Loucy (cell line): Measurements from ENCODE around the gene BTBD19.

Source experiments
- H2AFZ ChIP-seq: fragments of 200-600 bp; sonication (generic); 2 replicates; pipeline ENCODE4 v1.6.0; 2016; ENCODE audit warnings: antibody characterized with exemption, mild to moderate bottlenecking, low read length, moderate library complexity
- H3F3A ChIP-seq: fragments of 200-600 bp; 2 replicates; pipeline ENCODE4 v1.6.0; 2016; ENCODE audit warnings: antibody characterized with exemption, low read depth, mild to moderate bottlenecking
- H3K27me3 ChIP-seq: fragments of 200-600 bp; sonication (generic); 2 replicates; pipeline ENCODE4 v1.6.1; 2014; ENCODE audit warnings: low read length, mild to moderate bottlenecking; ENCODE audit not compliant: insufficient read depth, poor library complexity, severe bottlenecking
- H3K36me3 ChIP-seq: fragments of 200-600 bp; sonication (generic); 2 replicates; pipeline ENCODE4 v1.6.1; 2016; ENCODE audit warnings: low read length; ENCODE audit not compliant: insufficient read depth
- H3K4me1 ChIP-seq: fragments of 200-600 bp; sonication (generic); 2 replicates; pipeline ENCODE4 v1.5.1; 2014; ENCODE audit warnings: low read length, mild to moderate bottlenecking; ENCODE audit not compliant: insufficient read depth, poor library complexity, severe bottlenecking
- H3K4me2 ChIP-seq: fragments of 200-600 bp; sonication (generic); 2 replicates; pipeline ENCODE4 v1.6.0; 2014; ENCODE audit warnings: antibody characterized with exemption, low read length, low read depth, mild to moderate bottlenecking; ENCODE audit not compliant: poor library complexity, severe bottlenecking
- H3K4me3 ChIP-seq: fragments of 200-600 bp; sonication (generic); 2 replicates; pipeline ENCODE4 v1.5.1; 2014; ENCODE audit warnings: low read length, mild to moderate bottlenecking, mixed read lengths; ENCODE audit not compliant: poor library complexity, severe bottlenecking
- H3K79me2 ChIP-seq: fragments of 200-600 bp; sonication (generic); 2 replicates; pipeline ENCODE4 v1.6.1; 2014; ENCODE audit warnings: low read length; ENCODE audit not compliant: insufficient read depth
- H3K9ac ChIP-seq: fragments of 200-600 bp; sonication (generic); 2 replicates; pipeline ENCODE4 v1.6.0; 2014; ENCODE audit warnings: mild to moderate bottlenecking, low read depth, low read length, moderate library complexity; ENCODE audit not compliant: poor library complexity, severe bottlenecking
- H3K9me2 ChIP-seq: fragments of 200-600 bp; sonication (generic); replicated peaks from 2 replicates; pipeline ENCODE4 v1.6.1; 2016; ENCODE audit warnings: low read depth, low read length, mixed read lengths
- H3K9me3 ChIP-seq: fragments of 200-600 bp; sonication (generic); 2 replicates; pipeline ENCODE4 v1.6.1; 2014; ENCODE audit warnings: mild to moderate bottlenecking, antibody characterized with exemption, low read length, low read depth; ENCODE audit not compliant: insufficient read depth
- H4K20me1 ChIP-seq: fragments of 200-600 bp; sonication (generic); 2 replicates; pipeline ENCODE4 v1.6.0; 2014; ENCODE audit warnings: antibody characterized with exemption, low read length, mild to moderate bottlenecking; ENCODE audit not compliant: insufficient read depth, poor library complexity, severe bottlenecking
- EZH2phosphoT487 ChIP-seq: fragments of 200-600 bp; IDR thresholded peaks from 2 replicates; pipeline ENCODE4 v1.6.1; 2018; ENCODE audit warnings: antibody characterized with exemption, mild to moderate bottlenecking, moderate library complexity, borderline replicate concordance
- TF ChIP-seq, protein P1 (sequence below): fragments of 200-600 bp; sonication (generic); conservative IDR thresholded peaks from 2 replicates; pipeline ENCODE4 v1.5.1; 2014; ENCODE audit warnings: mild to moderate bottlenecking, antibody characterized with exemption, low read length

BTBD19 gene

DNA sequence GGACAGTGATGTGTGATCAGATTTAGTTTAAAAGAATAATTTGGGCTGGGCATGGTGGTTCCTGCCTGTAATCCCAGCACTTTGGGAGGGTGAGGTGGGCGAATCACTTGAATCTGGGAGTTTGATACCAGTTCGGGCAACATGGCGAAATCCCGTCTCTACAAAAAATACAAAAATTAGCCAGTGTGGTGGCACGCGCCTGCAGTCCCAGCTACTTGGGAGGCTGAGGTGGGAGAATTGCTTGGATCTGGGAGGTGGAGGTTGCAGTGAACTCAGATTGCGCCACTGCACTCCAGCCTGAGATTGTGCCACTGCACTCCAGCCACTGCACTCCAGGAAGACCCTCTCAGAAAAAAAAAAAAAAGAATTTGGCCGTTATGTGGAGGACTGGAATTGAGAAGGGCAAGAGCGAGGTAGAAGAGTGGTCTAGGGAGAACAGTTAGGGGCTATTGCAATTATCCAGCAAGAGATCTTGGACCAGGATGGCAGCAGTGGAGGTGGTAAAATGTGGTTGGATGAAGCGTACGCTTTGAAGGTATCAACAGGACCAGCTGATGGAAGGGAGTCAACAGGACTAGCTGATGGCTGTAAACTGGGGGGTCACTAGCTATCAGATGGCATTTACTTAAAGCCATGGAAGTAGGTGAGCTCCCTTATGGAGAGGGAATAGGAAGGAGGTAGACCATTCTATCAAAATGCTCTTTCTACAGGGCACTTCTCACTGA lies 9.6 kb downstream of the BTBD19 start:
- Histone ChIP-seq H4K20me1 (no peaks in the 10 kb centered on the region), H3F3A (0 out of 2 replicates have a peak, but pooled peaks cover 2% of the 10 kb centered on the region), H3K9ac (no peak overlapping the region), H3K79me2 (0 out of 2 replicates have a peak, but pooled peaks cover 4% of the 10 kb centered on the region), H3K4me3 (no peak overlapping the region), H3K36me3 (no peaks in the 10 kb centered on the region), H3K4me1 (peaks cover 9% of the 10 kb centered on the region), H3K4me2 (no peak overlapping the region), H3K9me2 (no peaks in the 10 kb centered on the region), H3K9me3 (no peaks in the 10 kb centered on the region), H3K27me3 (no peaks in the 10 kb centered on the region), H2AFZ (no peak overlapping the region)
- TF ChIP-seq EZH2phosphoT487, result no peak
- TF ChIP-seq, protein P1, sequence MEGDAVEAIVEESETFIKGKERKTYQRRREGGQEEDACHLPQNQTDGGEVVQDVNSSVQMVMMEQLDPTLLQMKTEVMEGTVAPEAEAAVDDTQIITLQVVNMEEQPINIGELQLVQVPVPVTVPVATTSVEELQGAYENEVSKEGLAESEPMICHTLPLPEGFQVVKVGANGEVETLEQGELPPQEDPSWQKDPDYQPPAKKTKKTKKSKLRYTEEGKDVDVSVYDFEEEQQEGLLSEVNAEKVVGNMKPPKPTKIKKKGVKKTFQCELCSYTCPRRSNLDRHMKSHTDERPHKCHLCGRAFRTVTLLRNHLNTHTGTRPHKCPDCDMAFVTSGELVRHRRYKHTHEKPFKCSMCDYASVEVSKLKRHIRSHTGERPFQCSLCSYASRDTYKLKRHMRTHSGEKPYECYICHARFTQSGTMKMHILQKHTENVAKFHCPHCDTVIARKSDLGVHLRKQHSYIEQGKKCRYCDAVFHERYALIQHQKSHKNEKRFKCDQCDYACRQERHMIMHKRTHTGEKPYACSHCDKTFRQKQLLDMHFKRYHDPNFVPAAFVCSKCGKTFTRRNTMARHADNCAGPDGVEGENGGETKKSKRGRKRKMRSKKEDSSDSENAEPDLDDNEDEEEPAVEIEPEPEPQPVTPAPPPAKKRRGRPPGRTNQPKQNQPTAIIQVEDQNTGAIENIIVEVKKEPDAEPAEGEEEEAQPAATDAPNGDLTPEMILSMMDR, result no peak

DNA sequence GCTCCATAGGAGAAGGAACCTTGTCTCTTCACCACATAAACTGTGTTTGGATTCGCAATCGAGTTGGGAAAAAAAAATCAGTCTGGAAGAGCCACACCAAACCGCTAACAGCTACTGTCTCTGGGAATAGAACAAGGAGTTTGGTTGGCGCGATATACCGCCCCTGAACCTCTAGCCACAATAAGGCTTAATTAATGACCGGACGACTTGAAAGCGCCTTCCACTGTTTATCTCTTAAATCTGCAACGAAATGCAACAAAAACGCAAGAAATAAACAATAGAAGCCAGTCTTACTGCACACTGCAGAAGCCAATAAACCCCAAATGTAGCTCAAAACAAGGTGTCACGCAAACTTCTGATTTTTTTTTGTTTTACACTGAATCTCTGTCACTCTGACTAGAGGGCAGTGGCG lies 10.9 kb downstream of the BTBD19 start:
- Histone ChIP-seq H3K79me2 (0 out of 2 replicates have a peak, but pooled peaks cover 4% of the 10 kb centered on the region), H3K9me2 (no peaks in the 10 kb centered on the region), H3K27me3 (no peaks in the 10 kb centered on the region), H3K36me3 (no peaks in the 10 kb centered on the region), H3K9me3 (no peaks in the 10 kb centered on the region), H4K20me1 (no peaks in the 10 kb centered on the region), H3K4me3 (peak overlapping the region; percentile 62), H3K9ac (peak overlapping the region; percentile 65), H3K4me1 (peaks cover 6% of the 10 kb centered on the region), H3F3A (0 out of 2 replicates have a peak, but pooled peaks cover 2% of the 10 kb centered on the region), H3K4me2 (peak overlapping the region; percentile 75), H2AFZ (peak overlapping the region; percentile 86)
- no peak for TF ChIP-seq EZH2phosphoT487
- TF ChIP-seq, protein P1, result peak; percentile 32; the same call in 1 of the 2 replicates

DNA sequence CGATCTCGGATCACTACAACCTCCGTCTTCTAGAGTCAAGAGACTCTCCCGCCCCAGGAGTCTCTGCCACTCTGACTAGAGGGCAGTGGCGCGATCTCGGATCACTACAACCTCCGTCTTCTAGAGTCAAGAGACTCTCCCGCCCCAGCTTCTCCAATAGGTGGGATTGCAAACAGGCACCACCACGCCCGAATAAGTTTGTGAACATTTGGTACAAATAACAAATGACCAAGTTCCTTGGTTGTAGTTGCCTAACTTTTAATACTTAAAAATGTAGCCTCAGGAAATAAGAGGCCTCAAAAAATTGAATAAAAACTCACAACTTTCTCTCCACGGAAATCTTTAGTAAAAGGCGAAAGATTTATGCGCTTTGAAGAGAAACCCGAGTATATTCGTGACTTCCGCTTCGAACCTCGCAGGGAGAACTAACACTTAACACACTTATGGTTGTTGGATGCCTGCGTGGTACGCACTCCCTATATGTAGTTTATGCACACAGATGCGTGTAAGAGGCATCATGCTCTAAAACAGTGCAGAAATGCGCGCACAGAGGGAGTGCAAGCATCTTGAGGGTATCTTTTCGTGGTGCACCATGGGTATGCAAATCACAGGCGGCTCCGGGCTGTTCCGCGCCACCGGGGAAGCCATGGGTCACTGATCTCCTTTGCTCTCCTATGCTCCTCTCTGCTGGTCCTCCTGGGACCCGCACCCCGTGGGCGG lies 11.4 kb downstream of the BTBD19 start:
- H3K9me2 ChIP-seq, result no peaks in the 10 kb centered on the region
- H3K27me3 ChIP-seq, result no peaks in the 10 kb centered on the region
- TF ChIP-seq, protein P1, result peak; percentile 8; the same call in 1 of the 2 replicates
- TF ChIP-seq EZH2phosphoT487, result no peak
- peak overlapping the region; percentile 62 for H3K4me3 ChIP-seq
- no peaks in the 10 kb centered on the region for H4K20me1 ChIP-seq
- H3K9ac ChIP-seq, result peak overlapping the region; percentile 65
- H3K79me2 ChIP-seq, result 0 out of 2 replicates have a peak, but pooled peaks cover 3% of the 10 kb centered on the region
- H3K9me3 ChIP-seq, result no peaks in the 10 kb centered on the region
- H3F3A ChIP-seq, result 0 out of 2 replicates have a peak, but pooled peaks cover 2% of the 10 kb centered on the region
- H3K4me1 ChIP-seq, result peaks cover 5% of the 10 kb centered on the region
- no peaks in the 10 kb centered on the region for H3K36me3 ChIP-seq
- peak overlapping the region; percentile 75 for H3K4me2 ChIP-seq
- peak overlapping the region; percentile 86 for H2AFZ ChIP-seq
